Keratinocyte (primary cell): Measurements from ENCODE around the gene PIGA. TPM values are rescaled to one million over a fixed set of nuclear protein-coding genes. Genes with fewer than 3 reads are reported as not detected.

ENCODE experiments used
- DNase-seq: peaks from one replicate; pipeline ENCODE4 v3.0.0-alpha.2; 2011; ENCODE audit warnings: low read depth, missing footprints, low spot score
- FAIRE-seq: peaks from 2 replicates; lab custom pipeline; 2011; peaks lifted over from hg19 to GRCh38; lab: Jason Lieb, UNC
- H2AFZ ChIP-seq: 2 replicates; pipeline ENCODE4 v1.6.0; 2012; ENCODE audit warnings: low read length, control low read depth, inconsistent platforms; ENCODE audit not compliant: control insufficient read depth
- H3K27ac ChIP-seq: 2 replicates; pipeline ENCODE4 v1.5.1; 2011; ENCODE audit warnings: low read length; ENCODE audit not compliant: control insufficient read depth, insufficient read depth
- H3K27me3 ChIP-seq: 3 replicates; pipeline ENCODE4 v1.6.0; 2011; ENCODE audit warnings: low read length; ENCODE audit not compliant: control insufficient read depth, insufficient read depth; ENCODE audit errors: extremely low read depth
- H3K36me3 ChIP-seq, 2 experiments: 2 replicates in 1 of 2; 3 replicates in 1 of 2; pipeline ENCODE4 v1.5.1; 2011; ENCODE audit warnings: low read length in 2 of 2, mild to moderate bottlenecking in 1 of 2; ENCODE audit not compliant: control insufficient read depth in 2 of 2, insufficient read depth in 2 of 2; ENCODE audit errors: extremely low read depth in 1 of 2
- H3K4me1 ChIP-seq: 3 replicates; pipeline ENCODE4 v1.5.1; 2011; ENCODE audit warnings: low read length; ENCODE audit not compliant: control insufficient read depth, insufficient read depth; ENCODE audit errors: extremely low read depth
- H3K4me2 ChIP-seq: 3 replicates; pipeline ENCODE4 v1.6.0; 2011; ENCODE audit warnings: low read depth, low read length; ENCODE audit not compliant: control insufficient read depth, insufficient read depth; ENCODE audit errors: extremely low read depth
- H3K4me3 ChIP-seq, 3 experiments: fragments of 200-600 bp in 1 of 3; sonication (generic) in 1 of 3; 2 replicates in 2 of 3; 3 replicates in 1 of 3; pipeline ENCODE4 v1.5.1; 2011 to 2016; ENCODE audit warnings: low read length in 3 of 3, mild to moderate bottlenecking in 3 of 3, control low read depth in 2 of 3, inconsistent platforms in 1 of 3, low read depth in 1 of 3, mixed read lengths in 1 of 3, mixed run types in 1 of 3, moderate library complexity in 1 of 3; ENCODE audit not compliant: control insufficient read depth in 2 of 3, insufficient read depth in 2 of 3; ENCODE audit errors: extremely low read depth in 1 of 3
- H3K79me2 ChIP-seq: 2 replicates; pipeline ENCODE4 v1.6.0; 2012; ENCODE audit warnings: low read length; ENCODE audit not compliant: control insufficient read depth, insufficient read depth
- H3K9ac ChIP-seq: 3 replicates; pipeline ENCODE4 v1.6.0; 2011; ENCODE audit warnings: low read length; ENCODE audit not compliant: control insufficient read depth, insufficient read depth; ENCODE audit errors: extremely low read depth
- H3K9me1 ChIP-seq: 3 replicates; pipeline ENCODE4 v1.6.0; 2011; ENCODE audit warnings: low read length; ENCODE audit not compliant: control insufficient read depth, insufficient read depth; ENCODE audit errors: extremely low read depth
- H3K9me3 ChIP-seq: 2 replicates; pipeline ENCODE4 v1.5.1; 2012; ENCODE audit warnings: low read depth, low read length; ENCODE audit not compliant: control insufficient read depth
- H4K20me1 ChIP-seq: 3 replicates; pipeline ENCODE4 v1.6.0; 2011; ENCODE audit warnings: low read length; ENCODE audit not compliant: control insufficient read depth, insufficient read depth; ENCODE audit errors: extremely low read depth
- EZH2 ChIP-seq: IDR thresholded peaks from one replicate; pipeline ENCODE4 v1.6.1; 2012; ENCODE audit warnings: inconsistent platforms, mild to moderate bottlenecking, low read length, moderate library complexity
- dilution Hi-C: fragments of 300-500 bp; cut with MboI; formaldehyde crosslinking; loops from one replicate; pipeline ENCODE4 v1.7.0; 2020; ENCODE audit warnings: low sequenced_read_pairs; ENCODE audit not compliant: extremely low pct_ligation_motif_present
- polyA plus RNA-seq, 5 experiments: library from polyadenylated mRNA; depleted of rRNA in 3 of 5; stranded (reverse) in 3 of 5; stranded (forward) in 1 of 5; unstranded in 1 of 5; fragments of >200 nt; gene quantifications; 1 replicate in 1 of 5; 2 replicates in 3 of 5; 3 replicates in 1 of 5; pipeline versions ENCODE4 v1.2.1 to v1.2.3, GENCODE V29; 2011 to 2012; ENCODE audit warnings: missing spikeins in 2 of 5, low read depth in 1 of 5, low replicate concordance in 1 of 5
- TF ChIP-seq, protein P1 (sequence below), 3 experiments: IDR thresholded peaks in 1 of 3; conservative IDR thresholded peaks in 1 of 3; optimal IDR thresholded peaks in 1 of 3; 2 replicates in 2 of 3; 3 replicates in 1 of 3; pipeline versions ENCODE3 to v1.5.1; 2011; ENCODE audit warnings: low read length in 3 of 3, mild to moderate bottlenecking in 3 of 3, moderate library complexity in 2 of 3, control low read depth in 1 of 3, inconsistent platforms in 1 of 3; ENCODE audit not compliant: insufficient read depth in 2 of 3; ENCODE audit errors: extremely low read depth in 1 of 3

Gene PIGA
- polyA plus RNA-seq, 1 donor (not counting 4 experiments of a cell fraction or from before 2014, with no cell fraction given): 17.0 TPM

GRCh38 chrX:15315509-15315908, 19.8 kb downstream of the PIGA start, which contains the start of gene ASB11:
Gene ASB11 (minus strand): TSS chrX:15315640. CDS start chrX:15315605, 35 bp downstream.
- Histone ChIP-seq H3K36me3 (no peaks in the 10 kb centered on the region), H3K4me1 (no peaks in the 10 kb centered on the region), H3K79me2 (no peaks in the 10 kb centered on the region), H4K20me1 (no peaks in the 10 kb centered on the region), H3K27ac (no peak within 1 kb of the TSS), H3K9ac (no peak within 1 kb of the TSS), H3K4me2 (no peak within 1 kb of the TSS), H3K4me3 (no peak within 1 kb of the TSS), H3K9me1 (no peaks in the 10 kb centered on the region), H3K9me3 (no peaks in the 10 kb centered on the region), H3K27me3 (no peaks in the 10 kb centered on the region), H2AFZ (no peak within 1 kb of the TSS)
- DNase-seq (no peak), FAIRE-seq (no peak)
- dilution Hi-C loops: no loop called here
- TF ChIP-seq, protein P1, sequence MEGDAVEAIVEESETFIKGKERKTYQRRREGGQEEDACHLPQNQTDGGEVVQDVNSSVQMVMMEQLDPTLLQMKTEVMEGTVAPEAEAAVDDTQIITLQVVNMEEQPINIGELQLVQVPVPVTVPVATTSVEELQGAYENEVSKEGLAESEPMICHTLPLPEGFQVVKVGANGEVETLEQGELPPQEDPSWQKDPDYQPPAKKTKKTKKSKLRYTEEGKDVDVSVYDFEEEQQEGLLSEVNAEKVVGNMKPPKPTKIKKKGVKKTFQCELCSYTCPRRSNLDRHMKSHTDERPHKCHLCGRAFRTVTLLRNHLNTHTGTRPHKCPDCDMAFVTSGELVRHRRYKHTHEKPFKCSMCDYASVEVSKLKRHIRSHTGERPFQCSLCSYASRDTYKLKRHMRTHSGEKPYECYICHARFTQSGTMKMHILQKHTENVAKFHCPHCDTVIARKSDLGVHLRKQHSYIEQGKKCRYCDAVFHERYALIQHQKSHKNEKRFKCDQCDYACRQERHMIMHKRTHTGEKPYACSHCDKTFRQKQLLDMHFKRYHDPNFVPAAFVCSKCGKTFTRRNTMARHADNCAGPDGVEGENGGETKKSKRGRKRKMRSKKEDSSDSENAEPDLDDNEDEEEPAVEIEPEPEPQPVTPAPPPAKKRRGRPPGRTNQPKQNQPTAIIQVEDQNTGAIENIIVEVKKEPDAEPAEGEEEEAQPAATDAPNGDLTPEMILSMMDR (optimal IDR thresholded peaks at IDR 0.05 in 1 of 3, IDR thresholded peaks at IDR 0.05 in 1 of 3, conservative IDR thresholded peaks at IDR 0.05 in 1 of 3; ENCODE audit: extremely low read depth in 1 of 3, insufficient read depth in 2 of 3, low read length in 3 of 3): no peak
- TF ChIP-seq EZH2: no peak

DNA sequence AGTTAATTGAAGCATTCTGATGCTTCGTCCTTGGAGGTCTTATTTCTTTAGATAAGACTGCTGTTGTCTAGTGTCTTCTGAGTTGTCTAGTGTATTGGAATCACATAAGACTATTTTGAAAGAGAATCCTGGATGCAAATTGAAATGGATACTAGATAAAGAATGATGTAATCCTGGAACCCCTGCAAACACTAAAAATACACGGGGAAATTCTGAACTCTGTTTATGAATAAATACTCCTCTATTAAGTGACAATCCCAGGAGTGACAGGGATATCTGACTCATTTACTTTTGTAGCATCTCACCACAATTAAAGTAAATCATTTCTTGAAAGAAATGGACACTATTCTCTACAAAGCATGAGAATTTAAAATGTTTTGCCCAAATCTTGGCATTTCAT, 20.9 kb downstream of the PIGA start:
- no peaks in the 10 kb centered on the region for H3K9me1 ChIP-seq
- H3K4me3 ChIP-seq: no peak overlapping the region
- no peaks in the 10 kb centered on the region for H3K4me1 ChIP-seq
- no peaks in the 10 kb centered on the region for H3K9me3 ChIP-seq
- H4K20me1 ChIP-seq: no peaks in the 10 kb centered on the region
- TF ChIP-seq, protein P1 (optimal IDR thresholded peaks at IDR 0.05 in 1 of 3, IDR thresholded peaks at IDR 0.05 in 1 of 3, conservative IDR thresholded peaks at IDR 0.05 in 1 of 3; ENCODE audit: extremely low read depth in 1 of 3, insufficient read depth in 2 of 3, low read length in 3 of 3): no peak
- no peak for TF ChIP-seq EZH2
- no peak for DNase-seq
- FAIRE-seq: no peak
- H2AFZ ChIP-seq: no peak overlapping the region
- H3K27me3 ChIP-seq: no peaks in the 10 kb centered on the region
- no peaks in the 10 kb centered on the region for H3K36me3 ChIP-seq
- no peaks in the 10 kb centered on the region for H3K79me2 ChIP-seq
- H3K27ac ChIP-seq: no peak overlapping the region
- H3K4me2 ChIP-seq: no peak overlapping the region
- dilution Hi-C loops: no loop called here
- no peak overlapping the region for H3K9ac ChIP-seq
